GM23248 (cell line): ENCODE data around the gene TEX26.

ENCODE experiments used
- EZH2 ChIP-seq: fragments of 200-600 bp; sonication (generic); IDR thresholded peaks from 2 replicates; pipeline ENCODE4 v1.6.1; 2018; ENCODE audit warnings: antibody characterized with exemption, mild to moderate bottlenecking; ENCODE audit not compliant: insufficient read depth, poor library complexity, severe bottlenecking
- EZH2phosphoT487 ChIP-seq: fragments of 200-600 bp; sonication (generic); IDR thresholded peaks from 2 replicates; pipeline ENCODE4 v1.6.1; 2018; ENCODE audit warnings: antibody characterized with exemption, moderate library complexity, mild to moderate bottlenecking, low read depth; ENCODE audit not compliant: insufficient read depth

DNA sequence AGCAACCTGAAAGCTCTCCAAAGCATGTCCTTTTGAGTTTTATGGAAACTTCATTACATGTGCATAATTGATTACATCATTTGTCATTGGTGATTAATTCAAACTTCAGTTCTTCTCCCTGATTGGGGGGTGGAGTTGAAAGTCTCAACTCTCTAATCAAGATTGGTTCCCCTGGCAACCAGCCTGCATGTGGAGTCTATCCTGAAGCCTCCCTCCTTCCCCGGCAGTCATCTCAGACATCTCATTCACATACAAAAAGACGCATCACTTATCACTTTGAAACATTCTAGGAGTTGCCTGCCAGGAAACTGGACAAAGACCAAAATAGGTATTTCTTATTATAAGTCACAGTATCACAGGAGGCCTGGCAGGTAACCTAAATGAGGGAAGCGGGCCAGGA, 50.5 kb downstream of the TEX26 start:
- no peak for TF ChIP-seq EZH2
- TF ChIP-seq EZH2phosphoT487 = no peak
